Right lobe of liver (tissue), 4 donors: ENCODE data around the gene ACOT7.
"Not testable (repeated sequence)": the region's sequence is repeated elsewhere in the genome, so short reads cannot be mapped to it uniquely, and the experiment has no call there.

Experiments
- POLR2A ChIP-seq: fragments of 450-650 bp; IDR thresholded peaks from one replicate; pipeline ENCODE4 v1.6.1; 2017; ENCODE audit warnings: antibody characterized with exemption, mild to moderate bottlenecking
- TF ChIP-seq, protein P1 (sequence below), 4 donors: fragments of 200-600 bp in 3 of 4; fragments of 450-650 bp in 1 of 4; IDR thresholded peaks; one replicate each; pipeline versions ENCODE4 v1.5.1 to v1.8.0; 2016 to 2022; ENCODE audit warnings: antibody characterized with exemption in 4 of 4, mild to moderate bottlenecking in 2 of 4
- donor health status: DM: no; HTN: no; CAD: no.
- donor health status: DM: no; HTN: no; CAD: no.
- donor health status: DM: no; HTN: yes; CAD: no.

DNA sequence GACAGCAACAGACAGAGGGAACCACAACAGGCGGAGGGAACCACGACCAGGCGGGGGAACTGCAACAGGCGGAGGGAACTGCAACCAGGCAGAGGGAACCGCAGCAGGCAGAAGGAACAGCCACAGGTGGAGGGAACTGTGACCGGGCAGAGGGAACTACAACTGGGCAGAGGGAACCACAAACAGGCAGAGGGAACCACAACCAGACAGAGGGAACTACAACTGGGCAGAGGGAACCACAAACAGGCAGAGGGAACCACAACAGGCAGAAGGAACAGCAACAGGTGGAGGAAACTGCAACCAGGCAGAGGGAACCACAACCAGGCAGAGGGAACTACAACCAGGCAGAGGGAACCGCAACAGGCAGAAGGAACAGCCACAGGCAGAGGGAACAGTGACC is 85.9 kb downstream of the ACOT7 start:
- TF ChIP-seq, protein P1, sequence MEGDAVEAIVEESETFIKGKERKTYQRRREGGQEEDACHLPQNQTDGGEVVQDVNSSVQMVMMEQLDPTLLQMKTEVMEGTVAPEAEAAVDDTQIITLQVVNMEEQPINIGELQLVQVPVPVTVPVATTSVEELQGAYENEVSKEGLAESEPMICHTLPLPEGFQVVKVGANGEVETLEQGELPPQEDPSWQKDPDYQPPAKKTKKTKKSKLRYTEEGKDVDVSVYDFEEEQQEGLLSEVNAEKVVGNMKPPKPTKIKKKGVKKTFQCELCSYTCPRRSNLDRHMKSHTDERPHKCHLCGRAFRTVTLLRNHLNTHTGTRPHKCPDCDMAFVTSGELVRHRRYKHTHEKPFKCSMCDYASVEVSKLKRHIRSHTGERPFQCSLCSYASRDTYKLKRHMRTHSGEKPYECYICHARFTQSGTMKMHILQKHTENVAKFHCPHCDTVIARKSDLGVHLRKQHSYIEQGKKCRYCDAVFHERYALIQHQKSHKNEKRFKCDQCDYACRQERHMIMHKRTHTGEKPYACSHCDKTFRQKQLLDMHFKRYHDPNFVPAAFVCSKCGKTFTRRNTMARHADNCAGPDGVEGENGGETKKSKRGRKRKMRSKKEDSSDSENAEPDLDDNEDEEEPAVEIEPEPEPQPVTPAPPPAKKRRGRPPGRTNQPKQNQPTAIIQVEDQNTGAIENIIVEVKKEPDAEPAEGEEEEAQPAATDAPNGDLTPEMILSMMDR (IDR thresholded peaks at IDR 0.05), result not testable (repeated sequence)
- not testable (repeated sequence) for TF ChIP-seq POLR2A
